Upper lobe of left lung (tissue), 4 donors: ENCODE measurements around the gene VWA1.

Source experiments
- CTCF ChIP-seq, 6 experiments: fragments of 450-650 bp in 4 of 6; fragments of 200-600 bp in 2 of 6; sonication (generic) in 2 of 6; IDR thresholded peaks; one replicate each; pipeline ENCODE4 v1.5.1; 2016 to 2019; ENCODE audit warnings: antibody characterized with exemption in 6 of 6
- EP300 ChIP-seq, 4 donors: sonication (generic); formaldehyde crosslinking; IDR thresholded peaks; one replicate each; pipeline ENCODE4 v1.5.1; 2017; ENCODE audit warnings: antibody characterized with exemption in 4 of 4, control low read depth in 2 of 4
- POLR2A ChIP-seq, 4 donors: fragments of 450-650 bp; IDR thresholded peaks; one replicate each; pipeline ENCODE4 v1.5.1; 2016 to 2017; ENCODE audit warnings: antibody characterized with exemption in 4 of 4, mild to moderate bottlenecking in 2 of 4
- POLR2AphosphoS5 ChIP-seq, 2 donors: sonication (generic); formaldehyde crosslinking; IDR thresholded peaks; one replicate each; pipeline ENCODE4 v1.5.1; 2017; ENCODE audit warnings: antibody characterized with exemption in 2 of 2

- TF ChIP-seq POLR2A (IDR thresholded peaks at IDR 0.05) = no peak
- TF ChIP-seq CTCF (IDR thresholded peaks at IDR 0.05) = no peak
- no peak for TF ChIP-seq EP300 (IDR thresholded peaks at IDR 0.05)
- no peak for TF ChIP-seq POLR2AphosphoS5 (IDR thresholded peaks at IDR 0.05)
These were observed 7.7 kb upstream of the VWA1 start for GRCh38 chr1:1427820-1428148.
